Erythroblast (primary cell): ENCODE results near the gene HIP1.

ENCODE experiments used
- GATA1 ChIP-seq: IDR thresholded peaks from 2 replicates; pipeline ENCODE4 v1.6.1; 2011; ENCODE audit warnings: low read depth, mild to moderate bottlenecking, control low read depth, low read length, moderate library complexity
- POLR2A ChIP-seq: IDR thresholded peaks from 2 replicates; pipeline ENCODE4 v1.6.1; 2011; ENCODE audit warnings: mild to moderate bottlenecking, low read length

- TF ChIP-seq POLR2A (no peak), GATA1 (no peak)
Measured at GRCh38 chr7:75725306-75725705, 13.4 kb downstream of the HIP1 start.
